Heart left ventricle (tissue), 13 donors: Measurements from ENCODE around the gene KIAA1217.

Experiments
- CTCF ChIP-seq, 12 donors: fragments of 200-600 bp; sonication (generic) in 4 of 12; IDR thresholded peaks; one replicate each; pipeline versions ENCODE4 v1.5.0 to v1.8.0; 2018 to 2022; ENCODE audit warnings: antibody characterized with exemption in 12 of 12, mild to moderate bottlenecking in 5 of 12
- POLR2A ChIP-seq, 2 donors: fragments of 450-650 bp; IDR thresholded peaks; one replicate each; pipeline ENCODE4 v1.6.1; 2017; ENCODE audit warnings: antibody characterized with exemption in 2 of 2, mild to moderate bottlenecking in 2 of 2, moderate library complexity in 2 of 2
- donor health status: ischemic (EF 13 %, LVEDD 7.1; RV severe dilation, severe dysfunction).
- donor health status: DM: no; HTN: yes; CAD: no.
- donor health status: DM: no; HTN: no; CAD: no.
- donor health status: ischemic (EF 25% LVEDD 6.9; RV normal size, moderate dysfunction).
- donor health status: ischemic (EF 25% LVEDD 5.7; RV mildly dilated, moderate dysfunction).
- donor health status: ischemic (EF 35%, LVEDD 5.7; RV mildly dilated, moderate dysfunction).
- donor health status: nonischemic (EF 11% LVEDD 7.7; RV severe dilation, severe dysfunction).
- donor health status: DM: yes; HTN: yes; CAD: no.
- donor health status: PGD.
- donor health status: ischemic (EF 29% LVEDD 5.4; RV normal size, mild dysfunction).
- donor health status: nonischemic (EF 23%, LVEDD 6.1; RV moderate dilation, normal function).

- TF ChIP-seq CTCF (IDR thresholded peaks at IDR 0.05) (peak; percentile 62 to 84 (median 74)), POLR2A (IDR thresholded peaks at IDR 0.05) (no peak)
Measured at GRCh38 chr10:24518981-24519597, 310.2 kb downstream of the KIAA1217 start.
